ENCODE measurements around the gene RBFOX2. TPM values are rescaled to one million over a fixed set of nuclear protein-coding genes. Genes with fewer than 3 reads are reported as not detected.

RBFOX2 gene
- polyA plus RNA-seq, 2 of the 4 experiments (the other 2 are of a cell fraction), result 30.3 to 77.7 TPM

DNA sequence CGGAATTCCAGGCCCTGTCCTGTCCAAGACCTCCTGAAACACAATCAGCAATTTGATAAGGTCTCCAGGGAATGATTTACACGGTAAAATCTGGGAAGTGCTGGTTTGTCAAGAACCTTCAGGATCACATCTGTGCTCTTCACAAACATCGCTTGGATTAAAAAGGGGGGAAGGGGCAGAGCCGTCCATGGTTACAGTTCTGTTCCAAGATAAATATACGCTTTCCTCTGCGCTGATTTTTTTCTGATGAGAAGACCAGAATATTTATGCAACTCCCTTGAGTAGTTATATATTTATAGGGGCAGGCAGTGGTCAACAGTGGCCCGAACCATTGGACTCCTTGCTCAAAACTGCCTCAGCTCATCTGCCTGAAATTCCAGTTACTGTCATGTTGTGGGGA, 320.2 kb downstream of the RBFOX2 start:
- ChIA-PET POLR2A (no interaction called here), CTCF (interaction anchor here (1.3 kb wide), 1 partner anchor 81 kb away, joined by 3 read pairs; no protein-coding TSS in a partner anchor)
- TF ChIP-seq KDM5A (IDR thresholded peaks at IDR 0.05) (no peak), TFCP2L1 (CRISPR knock-in tag; IDR thresholded peaks at IDR 0.05) (no peak), JUN (IDR thresholded peaks at IDR 0.05) (no peak), RNF2 (IDR thresholded peaks at IDR 0.05; ENCODE audit: borderline replicate concordance, low read depth) (no peak), GATA3 (IDR thresholded peaks at IDR 0.05; ENCODE audit: borderline replicate concordance) (no peak)
- Histone ChIP-seq H3K4me3 (no peak overlapping the region), H3K4me2 (no peak overlapping the region), H3K27ac (no peak overlapping the region), H3K9me3 (no peaks in the 10 kb centered on the region), H3K4me1 (peaks cover 3% of the 10 kb centered on the region; the same call in 1 of the 3 replicates)
- FAIRE-seq (no peak), DNase-seq (ENCODE audit: low read depth in 1 of 2, low spot score in 1 of 2) (no peak), ATAC-seq (no peak)
- WGBS (ENCODE audit: missing lambda C conversion rate), result 76% methylated on average over 7 of the region's 7 CpGs

DNA sequence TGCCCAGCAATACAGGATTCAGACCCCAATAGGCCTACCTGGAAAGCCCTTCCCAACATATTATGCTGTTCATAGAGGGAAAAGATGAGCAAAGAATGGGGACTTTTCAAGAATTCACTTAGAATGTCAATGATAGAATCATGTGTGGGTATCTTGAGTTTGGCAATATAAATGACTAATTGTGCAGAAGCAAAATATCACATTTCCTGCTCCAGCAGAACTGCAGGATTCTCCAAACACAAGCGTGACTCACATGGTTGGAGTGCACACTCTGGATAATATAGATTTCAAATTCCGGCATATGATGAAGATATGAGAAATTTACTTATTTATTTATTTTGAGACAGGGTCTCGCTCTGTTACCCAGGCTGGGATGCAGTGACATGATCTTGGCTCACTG, 323.5 kb downstream of the RBFOX2 start:
- POLR2A ChIA-PET, result no interaction called here
- no peak overlapping the region for H3K4me3 ChIP-seq
- H3K9me3 ChIP-seq, result no peaks in the 10 kb centered on the region
- no peak overlapping the region; a peak in 1 of 6 replicates for H3K27ac ChIP-seq
- no peak overlapping the region for H3K4me2 ChIP-seq
- ATAC-seq, result peak in 1 of 2 experiments; percentile 41; a peak in 2 of 6 replicates
- CTCF ChIA-PET, result interaction anchor here (0.6 to 0.7 kb wide), 3 partner anchors 92 to 395 kb away, joined by 3 to 4 read pairs (median 3); no protein-coding TSS in a partner anchor
- TF ChIP-seq BHLHE40 (IDR thresholded peaks at IDR 0.05; ENCODE audit: low read depth, low read length), result no peak
- TF ChIP-seq, protein P1, sequence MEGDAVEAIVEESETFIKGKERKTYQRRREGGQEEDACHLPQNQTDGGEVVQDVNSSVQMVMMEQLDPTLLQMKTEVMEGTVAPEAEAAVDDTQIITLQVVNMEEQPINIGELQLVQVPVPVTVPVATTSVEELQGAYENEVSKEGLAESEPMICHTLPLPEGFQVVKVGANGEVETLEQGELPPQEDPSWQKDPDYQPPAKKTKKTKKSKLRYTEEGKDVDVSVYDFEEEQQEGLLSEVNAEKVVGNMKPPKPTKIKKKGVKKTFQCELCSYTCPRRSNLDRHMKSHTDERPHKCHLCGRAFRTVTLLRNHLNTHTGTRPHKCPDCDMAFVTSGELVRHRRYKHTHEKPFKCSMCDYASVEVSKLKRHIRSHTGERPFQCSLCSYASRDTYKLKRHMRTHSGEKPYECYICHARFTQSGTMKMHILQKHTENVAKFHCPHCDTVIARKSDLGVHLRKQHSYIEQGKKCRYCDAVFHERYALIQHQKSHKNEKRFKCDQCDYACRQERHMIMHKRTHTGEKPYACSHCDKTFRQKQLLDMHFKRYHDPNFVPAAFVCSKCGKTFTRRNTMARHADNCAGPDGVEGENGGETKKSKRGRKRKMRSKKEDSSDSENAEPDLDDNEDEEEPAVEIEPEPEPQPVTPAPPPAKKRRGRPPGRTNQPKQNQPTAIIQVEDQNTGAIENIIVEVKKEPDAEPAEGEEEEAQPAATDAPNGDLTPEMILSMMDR (IDR thresholded peaks at IDR 0.05), result no peak
- TF ChIP-seq ZNF302 (CRISPR knock-in tag; IDR thresholded peaks at IDR 0.05), result no peak
- no peak for TF ChIP-seq GATA3 (IDR thresholded peaks at IDR 0.05; ENCODE audit: borderline replicate concordance)
- no peak for TF ChIP-seq FOSL2 (IDR thresholded peaks at IDR 0.05)
- peak; percentile 32; the same call in 1 of the 2 replicates for TF ChIP-seq FOSL2 (CRISPR knock-in tag; IDR thresholded peaks at IDR 0.05)
- no peak for TF ChIP-seq NPAS2 (CRISPR knock-in tag; IDR thresholded peaks at IDR 0.05; ENCODE audit: borderline replicate concordance)
- FAIRE-seq, result no peak
- H3K4me1 ChIP-seq, result peaks cover 3% of the 10 kb centered on the region; the same call in 1 of the 3 replicates
- 73% methylated on average over 3 of the region's 3 CpGs for WGBS (ENCODE audit: missing lambda C conversion rate)
- DNase-seq (ENCODE audit: low read depth in 1 of 2, low spot score in 1 of 2), result no peak

DNA sequence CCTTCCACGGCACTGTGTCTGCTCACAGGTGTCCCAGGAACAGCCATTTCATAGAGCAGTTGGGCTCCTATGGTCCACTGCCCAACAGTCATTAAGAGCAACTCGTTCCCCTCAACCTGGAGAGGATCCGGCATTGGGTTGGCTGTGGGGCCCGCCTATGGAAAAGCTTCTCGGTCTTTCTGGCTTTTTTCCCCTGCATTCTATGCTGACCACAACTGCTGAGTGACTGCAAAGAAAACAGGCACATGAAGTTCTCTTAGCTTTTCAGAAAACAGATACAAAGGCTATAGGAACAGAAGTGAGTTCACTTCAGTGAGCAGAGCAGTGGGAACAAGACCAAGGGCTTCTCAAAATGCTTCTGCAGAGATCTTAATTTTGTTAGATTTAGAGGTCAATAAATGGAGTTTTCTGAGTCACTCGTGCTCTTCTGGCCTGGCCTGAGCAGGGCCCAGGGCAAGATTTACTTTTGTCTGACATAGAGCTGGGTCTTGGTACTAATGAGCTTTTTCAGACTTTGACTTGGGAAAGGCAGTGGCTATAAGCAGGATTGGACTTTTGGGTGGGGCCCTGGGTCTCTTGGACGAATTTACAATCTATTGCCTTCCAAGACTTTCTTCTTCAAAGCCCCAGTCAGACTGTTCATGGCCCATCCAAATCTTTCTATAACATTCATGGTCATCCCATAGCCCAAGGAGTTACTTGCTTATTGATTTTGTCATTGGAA, 324.6 kb downstream of the RBFOX2 start:
- H3K9me3 ChIP-seq, result no peaks in the 10 kb centered on the region
- CTCF ChIA-PET, result interaction anchor here (1.0 kb wide), 1 partner anchor 362 kb away, joined by 6 read pairs; no protein-coding TSS in a partner anchor
- no peak for ATAC-seq
- POLR2A ChIA-PET, result interaction anchor here (0.6 kb wide), 1 partner anchor 258 kb away, joined by 4 read pairs; no protein-coding TSS in a partner anchor
- 67% methylated on average over 6 of the region's 7 CpGs for WGBS (ENCODE audit: missing lambda C conversion rate)
- H3K27ac ChIP-seq, result no peak overlapping the region; a peak in 1 of 6 replicates
- peaks cover 3% of the 10 kb centered on the region; the same call in 1 of the 3 replicates for H3K4me1 ChIP-seq
- no peak for FAIRE-seq
- H3K4me3 ChIP-seq, result no peak overlapping the region
- no peak for DNase-seq (ENCODE audit: low read depth in 1 of 2, low spot score in 1 of 2)
- no peak overlapping the region for H3K4me2 ChIP-seq
- TF ChIP-seq, protein P2, sequence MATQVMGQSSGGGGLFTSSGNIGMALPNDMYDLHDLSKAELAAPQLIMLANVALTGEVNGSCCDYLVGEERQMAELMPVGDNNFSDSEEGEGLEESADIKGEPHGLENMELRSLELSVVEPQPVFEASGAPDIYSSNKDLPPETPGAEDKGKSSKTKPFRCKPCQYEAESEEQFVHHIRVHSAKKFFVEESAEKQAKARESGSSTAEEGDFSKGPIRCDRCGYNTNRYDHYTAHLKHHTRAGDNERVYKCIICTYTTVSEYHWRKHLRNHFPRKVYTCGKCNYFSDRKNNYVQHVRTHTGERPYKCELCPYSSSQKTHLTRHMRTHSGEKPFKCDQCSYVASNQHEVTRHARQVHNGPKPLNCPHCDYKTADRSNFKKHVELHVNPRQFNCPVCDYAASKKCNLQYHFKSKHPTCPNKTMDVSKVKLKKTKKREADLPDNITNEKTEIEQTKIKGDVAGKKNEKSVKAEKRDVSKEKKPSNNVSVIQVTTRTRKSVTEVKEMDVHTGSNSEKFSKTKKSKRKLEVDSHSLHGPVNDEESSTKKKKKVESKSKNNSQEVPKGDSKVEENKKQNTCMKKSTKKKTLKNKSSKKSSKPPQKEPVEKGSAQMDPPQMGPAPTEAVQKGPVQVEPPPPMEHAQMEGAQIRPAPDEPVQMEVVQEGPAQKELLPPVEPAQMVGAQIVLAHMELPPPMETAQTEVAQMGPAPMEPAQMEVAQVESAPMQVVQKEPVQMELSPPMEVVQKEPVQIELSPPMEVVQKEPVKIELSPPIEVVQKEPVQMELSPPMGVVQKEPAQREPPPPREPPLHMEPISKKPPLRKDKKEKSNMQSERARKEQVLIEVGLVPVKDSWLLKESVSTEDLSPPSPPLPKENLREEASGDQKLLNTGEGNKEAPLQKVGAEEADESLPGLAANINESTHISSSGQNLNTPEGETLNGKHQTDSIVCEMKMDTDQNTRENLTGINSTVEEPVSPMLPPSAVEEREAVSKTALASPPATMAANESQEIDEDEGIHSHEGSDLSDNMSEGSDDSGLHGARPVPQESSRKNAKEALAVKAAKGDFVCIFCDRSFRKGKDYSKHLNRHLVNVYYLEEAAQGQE (IDR thresholded peaks at IDR 0.05), result no peak
- TF ChIP-seq, protein P3, sequence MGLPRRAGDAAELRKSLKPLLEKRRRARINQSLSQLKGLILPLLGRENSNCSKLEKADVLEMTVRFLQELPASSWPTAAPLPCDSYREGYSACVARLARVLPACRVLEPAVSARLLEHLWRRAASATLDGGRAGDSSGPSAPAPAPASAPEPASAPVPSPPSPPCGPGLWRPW (IDR thresholded peaks at IDR 0.05), result no peak
- TF ChIP-seq RARB (CRISPR knock-in tag; IDR thresholded peaks at IDR 0.05) (no peak), HEYL (CRISPR knock-in tag; IDR thresholded peaks at IDR 0.05) (no peak), PHF8 (IDR thresholded peaks at IDR 0.05; ENCODE audit: borderline replicate concordance, low read depth) (no peak), POLR2AphosphoS2 (conservative IDR thresholded peaks at IDR 0.05; ENCODE audit: low read length) (no peak), HOXB5 (CRISPR knock-in tag; IDR thresholded peaks at IDR 0.05) (no peak), POLR2A (IDR thresholded peaks at IDR 0.05; ENCODE audit: low read length) (no peak), NPAS2 (CRISPR knock-in tag; IDR thresholded peaks at IDR 0.05; ENCODE audit: borderline replicate concordance) (no peak), GATA3 (IDR thresholded peaks at IDR 0.05; ENCODE audit: borderline replicate concordance) (no peak), ZSCAN20 (CRISPR knock-in tag; IDR thresholded peaks at IDR 0.05) (no peak), SREBF2 (IDR thresholded peaks at IDR 0.05) (no peak), MAZ (IDR thresholded peaks at IDR 0.05; ENCODE audit: borderline replicate concordance, low read depth, low read length) (no peak), MYC (IDR thresholded peaks at IDR 0.05; ENCODE audit: borderline replicate concordance, low read length) (no peak), MAFK (IDR thresholded peaks at IDR 0.05; ENCODE audit: partially characterized antibody) (no peak), NR3C1 (IDR thresholded peaks at IDR 0.05) (no peak), EHF (CRISPR knock-in tag; IDR thresholded peaks at IDR 0.05) (no peak)
- TF ChIP-seq, protein P1 (IDR thresholded peaks at IDR 0.05), result no peak
